ENCODE results near the gene ERC2.

ERC2 gene

GRCh38 chr3:56467801-56468183, 475 bp downstream of the ERC2 start:
- no CpG with 5 or more reads among the region's 28 CpGs for WGBS (ENCODE audit: extremely low coverage, insufficient coverage, insufficient read length)

DNA sequence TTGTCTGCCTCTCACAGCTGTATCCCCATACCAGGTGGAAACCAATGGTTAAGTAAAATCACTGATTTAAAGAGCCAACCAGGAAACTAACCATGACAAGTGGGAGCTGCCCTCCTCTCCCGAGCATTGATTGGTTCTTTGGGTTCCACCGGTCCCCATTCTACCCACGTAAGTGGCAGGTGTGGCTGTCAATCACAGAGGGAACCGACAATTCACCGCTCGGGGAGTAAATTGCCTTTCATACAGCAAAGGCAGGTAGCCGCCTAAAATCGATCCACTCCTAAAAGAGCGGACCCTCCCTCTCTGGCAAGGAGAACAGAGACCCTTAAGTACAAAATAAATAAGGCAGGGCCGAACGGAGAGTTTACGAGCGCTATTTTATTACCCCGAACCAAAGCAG, 1.2 kb downstream of the ERC2 start:
- H3K4me1 ChIP-seq (ENCODE audit: control insufficient read depth in 1 of 2, insufficient read depth in 2 of 2, low read length in 2 of 2) = peaks cover 0 to 2% of the 10 kb centered on the region in 2 experiments
- peak overlapping the region; percentile 100 for H3K4me2 ChIP-seq (ENCODE audit: low read length)
- H3K9ac ChIP-seq (ENCODE audit: low read length) = peak overlapping the region; percentile 80
- peak overlapping the region; percentile 39 for H2AFZ ChIP-seq (ENCODE audit: insufficient read depth, low read length, poor library complexity)
- no peak overlapping the region for H4K91ac ChIP-seq (ENCODE audit: low read depth, low read length)
- no peak overlapping the region for H3K23ac ChIP-seq (ENCODE audit: low read length)
- WGBS (ENCODE audit: extremely low coverage, insufficient coverage, insufficient read length) = no CpG with 5 or more reads among the region's 14 CpGs
- no peak overlapping the region for H3K14ac ChIP-seq (ENCODE audit: low read length)
- no peak overlapping the region for H4K8ac ChIP-seq (ENCODE audit: low read depth, low read length)
- no peak overlapping the region for H2BK120ac ChIP-seq (ENCODE audit: insufficient read depth, low read length, poor library complexity)
- H3K9me3 ChIP-seq (ENCODE audit: insufficient read depth, low read depth, low read length) = no peaks in the 10 kb centered on the region
- H3K79me1 ChIP-seq (ENCODE audit: low read length) = no peaks in the 10 kb centered on the region
- H2BK5ac ChIP-seq (ENCODE audit: low read depth, low read length, poor library complexity) = no peak overlapping the region
- H3K27ac ChIP-seq (ENCODE audit: low read depth, low read length) = no peak overlapping the region
- H2BK12ac ChIP-seq (ENCODE audit: low read length) = no peak overlapping the region
- H3K4me3 ChIP-seq (ENCODE audit: low read depth, low read length) = peak overlapping the region; percentile 69
- H3K79me2 ChIP-seq (ENCODE audit: control insufficient read depth, insufficient read depth, low read length, poor library complexity) = no peaks in the 10 kb centered on the region
- H3K27me3 ChIP-seq (ENCODE audit: insufficient read depth, low read length) = no peaks in the 10 kb centered on the region
- DNase-seq = peak; percentile 52 to 73
- no peak overlapping the region for H2AK5ac ChIP-seq (ENCODE audit: low read length)
- H3K36me3 ChIP-seq (ENCODE audit: control insufficient read depth in 1 of 2, insufficient read depth in 2 of 2, low read length in 2 of 2) = no peaks in the 10 kb centered on the region
- no peak overlapping the region for H4K12ac ChIP-seq (ENCODE audit: low read depth, low read length)
- no peak overlapping the region for H3K18ac ChIP-seq (ENCODE audit: low read length)
- no peak overlapping the region for H3K4ac ChIP-seq (ENCODE audit: low read depth, low read length)

More at GRCh38 chr3:56467801-56468183, 475 bp downstream of the ERC2 start:
- peak overlapping the region; percentile 100 for H3K4me2 ChIP-seq (ENCODE audit: low read length)
- peak overlapping the region; percentile 88 for H2AFZ ChIP-seq (ENCODE audit: insufficient read depth, low read length, poor library complexity)
- peak overlapping the region; percentile 42 for H4K91ac ChIP-seq (ENCODE audit: low read depth, low read length)
- no peaks in the 10 kb centered on the region for H3K27me3 ChIP-seq (ENCODE audit: insufficient read depth, low read length)
- H3K36me3 ChIP-seq (ENCODE audit: control insufficient read depth in 1 of 2, insufficient read depth in 2 of 2, low read length in 2 of 2) = no peaks in the 10 kb centered on the region
- no peak overlapping the region for H2AK5ac ChIP-seq (ENCODE audit: low read length)
- no peak overlapping the region for H3K14ac ChIP-seq (ENCODE audit: low read length)
- H3K9ac ChIP-seq (ENCODE audit: low read length) = peak overlapping the region; percentile 31
- H2BK12ac ChIP-seq (ENCODE audit: low read length) = no peak overlapping the region
- no peak for DNase-seq
- no peak overlapping the region for H3K18ac ChIP-seq (ENCODE audit: low read length)
- no peak overlapping the region for H3K27ac ChIP-seq (ENCODE audit: low read depth, low read length)
- H4K12ac ChIP-seq (ENCODE audit: low read depth, low read length) = no peak overlapping the region
- no peak overlapping the region for H2BK5ac ChIP-seq (ENCODE audit: low read depth, low read length, poor library complexity)
- H4K8ac ChIP-seq (ENCODE audit: low read depth, low read length) = peak overlapping the region; percentile 4
- H3K9me3 ChIP-seq (ENCODE audit: insufficient read depth, low read depth, low read length) = no peaks in the 10 kb centered on the region
- no peaks in the 10 kb centered on the region for H3K79me1 ChIP-seq (ENCODE audit: low read length)
- no peak overlapping the region for H3K23ac ChIP-seq (ENCODE audit: low read length)
- H3K4me3 ChIP-seq (ENCODE audit: low read depth, low read length) = peak overlapping the region; percentile 78
- H3K4ac ChIP-seq (ENCODE audit: low read depth, low read length) = no peak overlapping the region
- H3K4me1 ChIP-seq (ENCODE audit: control insufficient read depth in 1 of 2, insufficient read depth in 2 of 2, low read length in 2 of 2) = peaks cover 0 to 2% of the 10 kb centered on the region in 2 experiments
- no peak overlapping the region for H2BK120ac ChIP-seq (ENCODE audit: insufficient read depth, low read length, poor library complexity)
- no peaks in the 10 kb centered on the region for H3K79me2 ChIP-seq (ENCODE audit: control insufficient read depth, insufficient read depth, low read length, poor library complexity)

DNA sequence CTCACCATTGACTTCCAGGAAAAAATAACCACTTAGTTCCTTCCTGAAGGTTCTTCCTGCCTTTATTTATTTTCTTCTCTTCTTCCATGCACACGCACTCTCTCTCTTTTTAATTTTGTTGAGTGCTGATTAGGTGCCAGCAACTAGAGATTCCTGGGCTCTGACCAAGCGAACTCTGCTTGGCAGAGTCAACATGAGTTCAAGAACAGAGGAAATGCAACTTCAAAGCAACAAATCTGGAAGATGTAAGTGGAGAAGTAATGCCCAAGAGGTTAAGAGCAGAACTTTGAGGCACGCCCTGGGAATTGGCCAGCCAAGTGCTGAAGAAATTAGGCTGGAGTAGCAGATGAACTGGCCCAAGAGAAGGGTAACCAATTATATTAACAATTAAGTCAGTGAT, 8.5 kb downstream of the ERC2 start:
- Histone ChIP-seq H3K14ac (ENCODE audit: low read length) (no peak overlapping the region), H2BK12ac (ENCODE audit: low read length) (no peak overlapping the region), H3K9ac (ENCODE audit: low read length) (no peak overlapping the region), H3K4me2 (ENCODE audit: low read length) (no peak overlapping the region), H3K18ac (ENCODE audit: low read length) (no peak overlapping the region), H3K4ac (ENCODE audit: low read depth, low read length) (no peak overlapping the region), H3K36me3 (ENCODE audit: control insufficient read depth in 1 of 2, insufficient read depth in 2 of 2, low read length in 2 of 2) (no peaks in the 10 kb centered on the region), H3K23ac (ENCODE audit: low read length) (no peak overlapping the region), H2BK5ac (ENCODE audit: low read depth, low read length, poor library complexity) (no peak overlapping the region), H4K91ac (ENCODE audit: low read depth, low read length) (no peak overlapping the region), H4K12ac (ENCODE audit: low read depth, low read length) (no peak overlapping the region), H2BK120ac (ENCODE audit: insufficient read depth, low read length, poor library complexity) (no peak overlapping the region), H3K4me1 (ENCODE audit: control insufficient read depth in 1 of 2, insufficient read depth in 2 of 2, low read length in 2 of 2) (no peaks in the 10 kb centered on the region), H4K8ac (ENCODE audit: low read depth, low read length) (no peak overlapping the region), H3K79me2 (ENCODE audit: control insufficient read depth, insufficient read depth, low read length, poor library complexity) (no peaks in the 10 kb centered on the region), H3K27me3 (ENCODE audit: insufficient read depth, low read length) (no peaks in the 10 kb centered on the region), H3K79me1 (ENCODE audit: low read length) (no peaks in the 10 kb centered on the region), H2AK5ac (ENCODE audit: low read length) (no peak overlapping the region), H3K4me3 (ENCODE audit: low read depth, low read length) (no peak overlapping the region), H2AFZ (ENCODE audit: insufficient read depth, low read length, poor library complexity) (no peak overlapping the region), H3K9me3 (ENCODE audit: insufficient read depth, low read depth, low read length) (no peaks in the 10 kb centered on the region), H3K27ac (ENCODE audit: low read depth, low read length) (no peak overlapping the region)
- DNase-seq = no peak
- WGBS (ENCODE audit: extremely low coverage, insufficient coverage, insufficient read length) = no CpG with 5 or more reads among the region's 3 CpGs

- H2AK5ac ChIP-seq (ENCODE audit: low read length) = no peak overlapping the region
- no peaks in the 10 kb centered on the region for H3K79me2 ChIP-seq (ENCODE audit: control insufficient read depth, insufficient read depth, low read length, poor library complexity)
- H3K23ac ChIP-seq (ENCODE audit: low read length) = no peak overlapping the region
- no peak overlapping the region for H2BK120ac ChIP-seq (ENCODE audit: insufficient read depth, low read length, poor library complexity)
- H3K18ac ChIP-seq (ENCODE audit: low read length) = no peak overlapping the region
- H3K9me3 ChIP-seq (ENCODE audit: insufficient read depth, low read depth, low read length) = no peaks in the 10 kb centered on the region
- H3K4me1 ChIP-seq (ENCODE audit: control insufficient read depth in 1 of 2, insufficient read depth in 2 of 2, low read length in 2 of 2) = no peaks in the 10 kb centered on the region
- no peak overlapping the region for H4K8ac ChIP-seq (ENCODE audit: low read depth, low read length)
- no peak overlapping the region for H2BK12ac ChIP-seq (ENCODE audit: low read length)
- WGBS (ENCODE audit: extremely low coverage, insufficient coverage, insufficient read length) = no CpG with 5 or more reads among the region's 1 CpG
- H3K27ac ChIP-seq (ENCODE audit: low read depth, low read length) = no peak overlapping the region
- no peak overlapping the region for H2AFZ ChIP-seq (ENCODE audit: insufficient read depth, low read length, poor library complexity)
- no peak overlapping the region for H3K9ac ChIP-seq (ENCODE audit: low read length)
- no peak overlapping the region for H3K4ac ChIP-seq (ENCODE audit: low read depth, low read length)
- no peaks in the 10 kb centered on the region for H3K79me1 ChIP-seq (ENCODE audit: low read length)
- no peak overlapping the region for H4K91ac ChIP-seq (ENCODE audit: low read depth, low read length)
- DNase-seq = no peak
- H3K4me3 ChIP-seq (ENCODE audit: low read depth, low read length) = no peak overlapping the region
- no peak overlapping the region for H4K12ac ChIP-seq (ENCODE audit: low read depth, low read length)
- H3K27me3 ChIP-seq (ENCODE audit: insufficient read depth, low read length) = no peaks in the 10 kb centered on the region
- no peak overlapping the region for H2BK5ac ChIP-seq (ENCODE audit: low read depth, low read length, poor library complexity)
- H3K4me2 ChIP-seq (ENCODE audit: low read length) = no peak overlapping the region
- no peaks in the 10 kb centered on the region for H3K36me3 ChIP-seq (ENCODE audit: control insufficient read depth in 1 of 2, insufficient read depth in 2 of 2, low read length in 2 of 2)
- no peak overlapping the region for H3K14ac ChIP-seq (ENCODE audit: low read length)
Observed at GRCh38 chr3:56459104-56459496, 9.2 kb downstream of the ERC2 start.
